GM19452 (cell line): ENCODE data around the gene PRRX1.

ENCODE experiments used
- ATAC-seq: cut with Tn5 transposase; IDR thresholded peaks from one replicate; pipeline ENCODE4 v1.9.1; 2021; ENCODE audit not compliant: unreplicated experiment

PRRX1 gene

DNA sequence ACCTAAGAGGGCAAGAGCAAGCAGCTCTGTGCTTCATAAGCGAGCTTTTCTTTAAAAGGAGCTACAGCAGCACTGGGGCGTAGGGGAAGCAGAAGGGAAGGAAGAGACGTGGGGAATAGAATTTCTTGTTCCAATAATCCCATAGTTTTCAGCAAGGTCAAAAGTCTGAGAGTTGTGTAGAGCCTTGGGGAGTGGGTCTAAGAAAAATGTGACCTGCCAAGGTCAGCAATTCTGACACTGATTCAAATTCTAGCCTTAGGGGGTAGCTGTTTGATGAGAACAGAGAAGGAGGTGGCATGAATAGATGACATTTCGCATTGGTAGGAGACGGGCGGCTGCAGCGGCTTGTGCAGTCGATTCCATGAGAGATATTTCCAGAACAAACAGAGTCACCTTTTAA is 22.4 kb downstream of the PRRX1 start:
- ATAC-seq = no peak

GRCh38 chr1:170687621-170688020 is 23.7 kb downstream of the PRRX1 start:
- no peak for ATAC-seq

DNA sequence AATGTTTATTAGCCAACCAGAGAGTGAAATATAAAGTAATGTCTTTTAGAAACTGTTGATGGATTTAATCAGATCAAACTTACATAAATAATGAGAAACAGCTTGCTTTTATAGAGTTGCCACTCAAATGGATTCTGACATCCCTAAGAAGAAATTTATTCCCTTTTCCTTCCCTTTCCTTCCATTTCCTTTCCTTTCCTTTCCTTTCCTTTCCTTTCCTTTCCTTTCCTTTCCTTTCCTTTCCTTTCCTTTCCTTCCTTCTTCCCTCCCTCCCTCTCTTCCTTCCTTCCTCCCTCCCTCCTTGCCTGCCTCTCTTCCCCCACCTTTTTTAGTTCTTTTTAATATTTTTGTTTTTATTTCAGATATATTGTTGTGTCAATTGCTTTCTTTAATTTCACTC is 27.3 kb downstream of the PRRX1 start:
- no peak for ATAC-seq

- ATAC-seq = no peak
Measured at GRCh38 chr1:170692866-170693575, 29.1 kb downstream of the PRRX1 start.

DNA sequence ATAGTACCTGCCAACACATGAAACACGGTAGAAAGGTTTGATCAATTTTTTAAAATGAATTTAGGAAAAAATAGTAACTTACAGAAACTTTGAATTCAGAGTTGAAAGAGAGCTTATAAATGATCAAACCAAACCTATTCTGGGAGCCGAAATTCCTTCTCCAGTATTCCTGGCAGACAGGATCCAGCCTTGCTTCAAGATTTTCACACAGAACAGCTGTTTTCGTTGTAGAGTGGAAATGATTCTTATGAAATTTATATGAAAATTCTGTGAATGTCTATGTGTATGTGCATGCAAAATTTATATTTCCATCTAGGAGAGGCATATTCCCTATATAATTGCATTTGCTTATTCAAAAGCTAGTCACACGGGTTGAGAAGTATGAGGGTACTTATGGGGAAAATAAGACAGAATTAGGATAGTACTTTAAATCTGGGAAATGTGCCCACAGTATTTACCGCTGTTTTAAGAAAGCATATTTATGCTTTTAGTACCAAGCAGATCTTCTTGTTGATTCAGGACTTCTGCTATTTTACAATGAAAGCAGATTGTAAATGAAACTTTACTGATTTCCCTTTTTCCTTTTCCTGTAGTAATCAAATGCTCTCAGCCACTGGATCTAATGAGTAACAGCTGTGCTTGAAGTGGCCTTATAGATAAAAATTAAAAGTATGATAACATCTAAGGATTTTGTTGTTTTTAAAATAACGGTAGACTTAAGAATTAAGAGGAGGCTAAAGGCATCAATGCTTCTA is 30.4 kb downstream of the PRRX1 start:
- ATAC-seq = no peak

DNA sequence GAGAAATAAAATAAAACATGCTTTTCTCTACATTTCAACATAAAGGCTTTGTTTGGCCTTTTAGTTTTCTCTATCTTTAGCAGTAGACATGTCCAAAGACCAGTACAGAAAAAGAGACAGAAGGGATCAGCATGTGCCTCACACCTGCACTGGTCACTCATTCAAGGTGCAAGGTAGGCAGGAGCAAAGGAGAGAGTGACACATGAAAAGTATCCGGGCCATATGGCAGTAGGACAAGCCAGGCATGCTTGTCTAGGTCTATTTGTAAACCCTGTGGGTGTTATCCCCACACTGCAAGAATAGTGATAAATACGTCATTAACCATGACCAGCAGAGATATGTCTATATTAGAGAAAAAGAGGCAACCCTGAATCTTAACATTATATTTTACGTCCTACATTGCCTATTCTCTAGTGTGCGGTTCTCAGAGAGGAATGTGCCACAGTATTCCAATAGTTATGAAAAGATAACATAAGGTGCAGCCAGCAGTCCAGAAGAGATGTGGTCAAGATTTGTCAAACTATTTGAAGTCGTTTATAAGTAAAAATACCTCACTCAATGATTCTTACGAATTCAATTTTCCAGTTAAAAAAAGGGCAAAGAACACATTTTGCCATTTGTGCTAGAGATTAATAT is 32.1 kb downstream of the PRRX1 start:
- ATAC-seq = no peak

DNA sequence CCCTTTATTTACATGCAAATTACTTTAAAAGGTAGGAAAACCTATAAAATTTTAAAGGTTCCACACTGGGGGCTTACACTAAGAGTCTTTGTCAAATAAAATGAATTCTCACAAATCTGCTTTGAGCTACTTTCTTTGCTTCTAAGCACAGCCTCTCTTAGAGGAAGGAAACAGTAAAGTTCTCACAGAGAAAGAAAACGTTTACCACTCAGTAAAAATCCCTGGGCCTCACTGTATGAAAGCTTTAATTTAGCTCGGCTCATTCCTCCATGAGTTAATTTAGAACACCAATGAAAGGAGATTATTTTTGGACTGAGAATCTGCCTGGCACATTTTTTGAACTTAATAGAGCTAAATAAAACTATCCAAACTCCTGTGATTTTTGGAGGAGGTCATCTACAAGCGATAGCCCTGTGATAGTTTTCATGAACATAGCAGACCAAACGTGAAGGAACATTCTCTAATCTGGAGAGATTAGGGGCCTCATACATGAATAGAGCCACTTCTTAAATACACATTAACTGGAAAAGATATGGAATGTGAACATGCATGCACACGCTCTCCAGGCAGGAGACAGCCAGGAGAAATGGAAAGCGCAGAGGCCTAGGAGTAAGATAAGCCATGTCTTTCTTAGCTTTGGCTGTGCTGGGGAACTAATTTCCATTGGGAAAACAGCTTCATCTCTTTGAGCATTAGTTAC is 32.8 kb downstream of the PRRX1 start:
- ATAC-seq = no peak

- no peak for ATAC-seq
Measured at GRCh38 chr1:170697316-170697715, 33.4 kb downstream of the PRRX1 start.

DNA sequence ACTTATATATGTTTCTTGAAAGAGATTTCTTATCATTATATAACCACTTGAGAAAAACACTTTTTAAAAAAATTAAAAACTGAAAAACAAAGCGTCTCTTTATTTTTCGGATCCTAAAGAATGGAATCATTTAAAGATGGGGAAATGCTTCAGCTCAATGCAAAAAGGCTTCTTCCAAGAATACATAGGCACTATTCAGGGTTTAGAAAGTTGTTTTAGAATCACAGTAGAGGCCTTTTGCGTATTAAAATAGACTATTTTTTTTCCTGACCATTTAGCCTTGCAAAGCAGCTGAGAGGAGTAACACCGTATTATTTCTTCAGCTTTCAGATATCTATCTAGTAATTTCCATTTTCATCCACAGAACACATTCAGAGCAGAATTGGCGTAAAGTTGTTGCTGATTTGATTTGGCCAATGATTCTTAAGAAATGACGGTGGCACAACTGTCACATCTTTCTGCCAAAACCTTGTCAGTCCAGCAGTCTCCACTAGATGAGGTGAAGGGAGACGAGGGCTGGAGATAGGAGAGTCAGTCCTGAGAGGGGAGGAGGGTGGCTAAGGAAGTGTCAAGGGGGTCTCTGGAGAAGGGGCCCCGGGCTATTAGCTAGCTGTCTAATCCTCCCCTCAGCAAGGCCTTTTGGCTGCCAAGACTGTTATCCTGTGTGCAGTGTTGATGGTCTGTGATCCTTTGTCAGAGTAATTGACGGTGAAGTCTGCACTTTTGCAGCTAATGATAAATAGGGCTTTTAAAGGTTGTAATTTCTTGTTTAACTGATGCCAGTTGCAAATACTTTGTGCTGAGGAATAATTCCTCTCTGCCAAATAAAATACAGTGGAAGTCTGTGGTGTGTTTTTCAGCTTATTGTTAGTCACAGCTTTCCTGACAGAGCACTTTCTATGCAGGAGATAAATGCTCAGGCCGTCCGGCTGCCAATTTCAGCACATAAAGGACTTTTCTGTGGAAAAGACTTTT is 34.7 kb downstream of the PRRX1 start:
- no peak for ATAC-seq

GRCh38 chr1:170699696-170700095 is 35.8 kb downstream of the PRRX1 start:
- no peak for ATAC-seq

DNA sequence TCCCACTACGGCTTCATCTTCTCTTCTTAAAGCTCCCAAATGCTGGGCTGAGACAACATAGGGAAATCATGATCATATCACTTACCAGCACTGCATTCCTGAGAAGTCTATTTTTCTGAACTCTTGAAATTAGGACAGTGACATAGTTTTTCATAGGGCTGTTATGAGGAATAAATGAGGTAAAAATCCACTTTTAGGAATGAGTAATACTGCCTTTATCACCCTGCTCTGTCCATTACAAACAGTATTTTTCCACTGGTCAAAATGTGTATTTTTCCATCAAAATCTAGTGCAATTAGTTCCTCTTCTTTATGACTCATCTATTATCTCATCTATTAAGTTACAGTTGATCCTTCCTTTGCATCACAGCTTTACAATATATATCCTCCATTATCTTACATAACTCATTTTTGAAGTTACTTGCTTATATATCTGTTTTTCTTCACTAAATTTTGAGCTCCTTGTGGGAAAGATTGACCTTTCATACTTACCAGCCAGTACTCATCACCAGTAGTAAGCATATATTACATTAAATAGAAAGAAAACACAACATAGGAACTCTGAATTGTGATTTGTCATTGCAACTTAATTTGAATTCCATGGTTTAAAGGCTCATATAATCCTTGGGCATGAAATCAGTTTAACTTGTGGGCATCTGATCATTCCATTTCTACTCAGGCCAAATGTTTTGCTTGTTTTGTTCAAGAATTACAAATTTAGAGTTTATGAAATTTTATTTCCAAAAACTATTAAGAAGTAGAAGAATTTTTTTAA is 37.1 kb downstream of the PRRX1 start:
- no peak for ATAC-seq

GRCh38 chr1:170701962-170702361 is 38.0 kb downstream of the PRRX1 start:
- ATAC-seq = no peak

DNA sequence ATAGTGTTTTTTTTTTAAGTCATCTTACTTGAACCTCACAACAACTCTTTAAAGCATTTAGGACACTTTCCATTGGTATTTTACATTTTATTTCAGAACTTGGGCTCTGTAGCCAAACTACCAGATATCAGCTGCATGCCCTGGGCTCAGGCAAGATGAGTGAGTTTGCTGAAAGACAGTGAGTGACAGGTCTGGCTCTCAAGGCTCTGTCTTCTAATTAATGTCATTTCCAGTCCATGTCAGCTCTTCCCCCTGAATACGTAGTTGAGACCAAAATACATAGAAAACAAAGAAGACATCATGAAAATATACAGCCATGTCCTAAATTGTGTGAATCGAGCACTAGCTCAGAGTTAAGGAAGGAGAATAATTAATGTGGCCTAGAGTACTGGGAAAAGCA is 39.7 kb downstream of the PRRX1 start:
- no peak for ATAC-seq

DNA sequence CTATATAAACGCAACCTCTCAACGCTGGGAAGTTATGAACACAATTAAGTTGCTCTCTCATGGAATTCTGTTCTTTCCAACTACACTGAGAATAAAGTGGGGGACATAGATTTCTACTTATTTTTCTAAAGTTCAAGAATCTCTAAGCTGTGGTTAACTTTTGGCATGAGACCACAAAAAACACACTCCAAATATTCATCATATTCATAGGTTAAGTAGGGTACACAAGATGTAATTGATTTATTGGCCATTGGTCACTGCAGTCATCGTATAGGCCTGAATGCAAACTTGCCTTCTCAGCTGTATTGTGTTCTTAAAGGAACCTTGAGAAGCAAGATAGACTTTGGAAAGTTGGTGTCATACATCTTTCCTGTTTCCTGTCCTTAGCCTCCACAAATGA is 40.3 kb downstream of the PRRX1 start:
- ATAC-seq = no peak

DNA sequence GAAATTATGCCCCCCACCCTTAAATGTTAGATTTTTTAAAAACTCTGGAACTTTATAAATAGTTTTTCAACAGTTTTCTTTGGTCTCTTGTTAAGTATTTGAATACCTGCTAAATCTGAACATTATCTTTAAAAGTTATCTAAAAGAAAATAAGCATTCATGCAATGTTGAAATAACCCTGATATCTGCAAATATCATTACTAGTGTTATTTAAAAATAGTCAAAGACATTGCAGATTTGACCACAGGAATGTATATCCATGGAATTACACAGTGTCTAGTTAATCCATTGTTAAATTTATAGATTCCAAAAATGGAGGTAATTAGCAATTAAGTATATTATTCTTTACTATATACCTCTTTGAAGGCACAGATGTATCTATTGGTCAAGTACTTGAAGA is 42.0 kb downstream of the PRRX1 start:
- ATAC-seq = no peak

DNA sequence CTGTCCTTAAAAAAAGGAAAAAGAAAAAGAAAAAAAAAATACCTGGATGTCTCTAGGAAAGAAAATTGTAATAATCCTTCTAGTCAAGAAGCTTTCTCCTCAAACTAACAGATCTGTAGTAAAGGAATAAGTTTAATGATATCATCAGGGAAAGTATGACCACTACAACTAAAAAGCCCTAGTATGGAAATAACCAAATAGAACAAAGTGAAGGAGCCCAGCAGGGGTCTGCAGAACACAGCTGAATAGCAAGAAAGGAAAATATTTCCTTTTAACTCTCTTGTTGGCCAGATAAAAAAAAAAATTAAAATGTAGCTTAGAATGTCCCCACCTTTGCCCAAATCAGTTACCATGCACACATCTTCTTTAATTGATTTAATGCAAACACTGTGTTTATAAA is 43.2 kb downstream of the PRRX1 start:
- ATAC-seq = no peak

DNA sequence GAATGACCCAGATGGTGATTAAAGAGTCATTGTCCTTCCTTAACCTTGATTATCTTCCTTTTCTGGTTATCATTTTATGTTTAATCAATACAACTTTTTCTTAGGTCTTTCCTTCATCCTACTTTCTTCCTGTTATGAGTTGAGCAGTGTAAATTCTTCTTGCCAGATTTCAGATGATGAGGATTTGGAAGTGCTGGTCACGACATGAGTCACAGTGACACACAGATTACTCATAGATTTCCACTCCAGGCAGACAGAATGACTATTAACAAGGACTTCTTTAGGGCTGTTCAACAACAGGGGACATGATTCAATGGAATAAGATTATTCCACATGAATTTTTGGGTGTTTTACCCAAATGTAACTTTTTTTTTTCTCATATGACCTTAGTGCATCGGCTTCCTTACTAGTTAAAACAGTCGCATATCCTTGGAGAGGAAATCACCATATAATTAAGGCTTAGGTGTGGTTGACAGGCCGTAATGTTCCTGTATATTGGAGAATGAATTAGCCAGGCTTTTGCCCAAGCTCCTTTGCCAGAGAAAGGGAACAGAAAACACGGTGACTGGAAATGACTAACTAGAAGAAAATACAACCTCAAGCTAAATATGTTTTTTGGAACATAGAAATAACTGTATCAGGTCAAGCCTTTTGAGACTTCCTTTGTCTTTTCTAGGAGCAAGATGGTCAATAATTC is 44.2 kb downstream of the PRRX1 start:
- no peak for ATAC-seq

GRCh38 chr1:170711682-170712081 is 47.8 kb downstream of the PRRX1 start:
- ATAC-seq = no peak

GRCh38 chr1:170714163-170714562 is 50.2 kb downstream of the PRRX1 start:
- ATAC-seq = no peak
